Suppressor macrophage treated with lipopolysaccharide for 1 hour (primary cell): ENCODE data around the gene CENPO.
"Not testable (repeated sequence)": the region's sequence is repeated elsewhere in the genome, so short reads cannot be mapped to it uniquely, and the experiment has no call there.

Source experiments
- DNase-seq, 3 donors: peaks; one replicate each; pipeline ENCODE4 v3.0.0-alpha.2; 2020 to 2022

Gene CENPO

DNA sequence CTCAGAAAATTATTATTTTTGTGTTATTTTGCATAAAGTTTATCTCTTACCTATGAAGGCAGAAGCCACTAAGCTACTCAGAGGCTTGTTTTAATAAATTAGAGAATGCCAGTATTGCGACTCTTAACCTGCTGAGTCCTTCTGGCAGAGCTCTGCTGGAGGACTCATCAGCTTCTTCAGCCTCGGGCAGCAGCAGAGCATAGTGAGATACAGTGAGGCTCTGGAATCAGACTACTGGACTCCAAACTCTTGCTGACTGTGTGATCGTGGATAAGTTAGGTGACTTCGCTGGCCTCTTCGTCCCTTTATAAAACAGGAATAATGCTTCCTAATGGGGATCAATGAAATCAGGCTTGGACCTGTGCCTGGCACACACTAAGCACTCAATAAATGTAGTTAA is 1.8 kb upstream of the CENPO start:
- DNase-seq, result no peak

DNA sequence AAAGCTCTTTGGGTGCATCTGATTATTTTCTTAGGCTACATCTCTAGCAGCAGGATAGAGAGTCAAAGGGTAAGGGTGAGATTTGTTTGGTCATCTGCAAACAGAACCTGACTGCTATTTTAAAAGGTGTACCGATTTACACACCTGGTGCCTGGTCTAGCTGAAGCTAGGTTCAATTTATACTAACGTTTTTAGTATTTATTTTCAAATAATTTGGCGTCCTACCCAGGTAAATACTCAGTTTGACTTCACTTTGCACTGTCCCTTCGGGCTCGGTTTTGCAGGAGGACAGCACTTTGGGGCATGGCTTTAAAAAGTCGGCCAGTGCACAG is 717 bp upstream of the CENPO start:
- DNase-seq, result no peak

DNA sequence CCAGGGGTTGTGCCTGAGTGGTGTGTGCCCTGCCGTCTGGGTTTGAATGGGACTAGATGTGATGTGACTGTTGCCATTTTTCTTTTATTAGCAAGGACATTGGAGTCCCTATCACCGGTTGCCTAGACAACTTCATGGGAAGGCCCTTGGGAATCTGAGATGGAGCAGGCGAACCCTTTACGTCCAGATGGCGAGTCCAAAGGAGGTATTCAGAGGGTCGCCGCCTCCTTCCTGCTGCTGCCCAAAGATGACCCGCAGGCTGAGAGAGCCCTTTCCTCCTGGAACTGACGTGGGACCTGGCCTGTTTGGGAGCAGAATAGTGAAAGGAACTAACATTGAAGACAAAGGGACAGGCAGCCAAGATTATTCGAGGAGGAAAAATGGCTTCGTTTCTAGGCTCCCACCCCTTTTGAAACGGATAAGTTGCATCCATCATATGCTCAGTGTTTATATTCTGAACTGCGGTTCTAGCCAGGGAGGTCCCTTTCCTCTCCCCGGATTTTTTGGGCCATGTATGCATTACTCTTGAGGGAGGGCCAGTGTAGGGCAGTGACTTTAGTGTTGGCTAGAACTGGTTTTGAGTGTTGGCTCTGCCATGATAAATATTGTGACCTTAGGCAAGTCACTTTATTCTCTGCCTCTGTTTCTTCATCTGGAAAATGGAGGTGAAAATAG is 673 bp downstream of the CENPO start:
- peak in 2 of 3 donors; percentile 12 to 23 for DNase-seq

DNA sequence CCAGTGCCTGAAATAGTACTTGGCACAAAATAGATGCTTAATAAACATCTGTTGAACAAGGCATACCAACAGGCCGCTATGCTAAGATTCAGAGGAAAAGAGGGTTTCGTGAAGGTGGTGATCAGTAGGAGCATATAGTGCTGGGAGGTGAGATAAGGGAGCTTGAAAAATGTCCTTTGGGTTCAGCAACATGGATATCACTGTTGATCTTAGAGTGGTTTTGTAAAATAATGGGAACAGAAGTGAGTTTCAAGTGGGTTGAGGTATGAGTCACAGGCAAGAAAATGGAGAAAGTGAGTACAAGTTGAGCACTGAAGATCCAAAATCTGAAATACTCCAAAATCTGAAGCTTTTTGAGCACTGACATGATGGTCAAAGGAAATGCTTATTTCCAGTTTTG is 4.4 kb downstream of the CENPO start:
- DNase-seq, result no peak

DNA sequence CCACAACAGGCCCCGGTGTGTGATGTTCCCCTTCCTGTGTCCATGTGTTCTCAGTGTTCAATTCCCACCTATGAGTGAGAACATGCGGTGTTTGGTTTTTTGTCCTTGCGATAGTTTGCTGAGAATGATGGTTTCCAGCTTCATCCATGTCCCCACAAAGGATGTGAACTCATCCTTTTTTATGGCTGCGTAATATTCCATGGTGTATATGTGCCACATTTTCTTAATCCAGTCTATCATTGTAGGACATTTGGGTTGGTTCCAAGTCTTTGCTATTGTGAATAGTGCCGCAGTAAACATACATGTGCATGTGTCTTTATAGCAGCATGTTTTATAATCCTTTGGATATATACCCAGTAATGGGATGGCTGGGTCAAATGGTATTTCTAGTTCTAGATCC is 7.3 kb downstream of the CENPO start:
- DNase-seq, result not testable (repeated sequence)

DNA sequence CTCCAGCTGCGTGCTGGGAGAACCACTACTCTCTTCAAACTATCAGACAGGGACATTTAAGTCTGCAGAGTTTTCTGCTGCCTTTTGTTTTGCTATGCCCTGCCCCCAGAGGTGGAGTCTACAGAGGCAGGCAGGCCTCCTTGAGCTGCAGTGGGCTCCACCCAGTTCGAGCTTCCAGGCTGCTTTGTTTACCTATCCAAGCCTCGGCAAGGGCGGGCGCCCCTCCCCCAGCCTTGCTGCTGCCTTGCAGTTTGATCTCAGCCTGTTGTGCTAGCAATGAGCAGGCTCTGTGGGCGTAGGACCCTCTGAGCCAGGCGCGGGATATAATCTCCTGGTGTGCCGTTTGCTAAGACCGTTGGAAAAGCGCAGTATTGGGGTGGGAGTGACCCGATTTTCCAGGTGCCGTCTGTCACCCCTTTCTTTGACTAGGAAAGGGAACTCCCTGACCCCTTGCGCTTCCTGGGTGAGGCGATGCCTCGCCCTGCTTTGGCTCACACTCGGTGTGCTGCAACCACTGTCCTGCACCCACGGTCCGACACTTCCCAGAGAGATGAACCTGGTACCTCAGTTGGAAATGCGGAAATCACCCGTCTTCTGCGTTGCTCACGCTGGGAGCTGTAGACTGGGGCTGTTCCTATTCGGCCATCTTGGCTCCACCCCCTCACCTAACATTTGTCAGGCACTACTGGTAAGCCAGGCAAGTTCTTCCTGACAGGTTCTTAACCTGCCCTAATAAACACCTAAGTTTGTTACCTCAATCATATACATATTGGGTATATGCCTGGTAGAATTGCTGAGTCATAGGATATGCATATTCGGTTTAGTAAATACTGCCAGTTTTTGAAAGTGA is 12.8 kb downstream of the CENPO start:
- not testable (repeated sequence) for DNase-seq

DNA sequence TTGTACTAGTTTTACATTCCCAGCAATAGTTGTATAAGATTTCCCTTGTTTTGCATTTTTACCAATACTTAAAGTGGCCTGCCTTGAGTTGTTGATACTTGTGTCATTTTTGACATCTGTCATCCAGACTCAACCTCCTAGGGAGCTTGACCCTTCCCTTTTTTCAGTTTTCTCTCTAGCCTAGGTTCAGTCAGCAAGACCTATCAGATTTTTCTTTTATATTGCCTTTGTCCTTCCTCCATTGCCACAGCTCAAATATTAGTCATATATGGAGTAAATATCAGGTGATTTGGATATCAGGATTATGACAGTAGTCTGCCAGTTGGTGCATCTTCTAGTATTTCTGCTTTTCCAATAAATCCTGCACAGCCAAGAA is 13.4 kb downstream of the CENPO start:
- no peak for DNase-seq

DNA sequence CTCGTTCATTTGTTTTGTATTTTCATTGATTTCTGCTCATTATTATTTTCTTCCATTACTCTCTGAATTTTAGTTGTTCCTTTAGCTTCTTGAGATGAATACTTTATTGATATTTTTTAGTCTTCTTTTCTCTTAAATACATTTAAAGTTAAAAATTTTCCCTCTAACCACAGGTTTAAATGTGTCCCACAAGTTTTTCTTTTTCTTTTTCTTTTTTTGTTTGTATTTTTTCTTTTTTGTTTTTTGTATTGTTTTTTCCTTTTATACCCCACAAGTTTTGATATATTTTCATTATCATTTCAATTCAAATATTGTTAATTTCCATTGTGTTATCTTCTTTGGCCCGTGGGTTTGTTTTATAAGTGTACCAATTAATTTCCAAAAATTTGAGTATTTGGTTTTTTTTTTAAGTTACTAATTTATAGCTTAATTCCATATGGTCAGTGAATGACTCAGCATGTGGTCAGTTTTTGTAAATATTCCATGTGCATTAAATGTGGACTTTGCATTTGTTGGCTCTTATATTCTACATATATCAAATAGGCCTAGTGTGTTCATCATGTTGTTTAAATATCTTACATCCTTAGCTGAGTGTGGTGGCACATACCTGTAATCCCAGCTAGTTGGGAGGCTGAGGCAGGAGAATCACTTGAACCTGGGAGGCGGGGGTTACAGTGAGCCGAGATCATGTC is 16.2 kb downstream of the CENPO start:
- no peak for DNase-seq

DNA sequence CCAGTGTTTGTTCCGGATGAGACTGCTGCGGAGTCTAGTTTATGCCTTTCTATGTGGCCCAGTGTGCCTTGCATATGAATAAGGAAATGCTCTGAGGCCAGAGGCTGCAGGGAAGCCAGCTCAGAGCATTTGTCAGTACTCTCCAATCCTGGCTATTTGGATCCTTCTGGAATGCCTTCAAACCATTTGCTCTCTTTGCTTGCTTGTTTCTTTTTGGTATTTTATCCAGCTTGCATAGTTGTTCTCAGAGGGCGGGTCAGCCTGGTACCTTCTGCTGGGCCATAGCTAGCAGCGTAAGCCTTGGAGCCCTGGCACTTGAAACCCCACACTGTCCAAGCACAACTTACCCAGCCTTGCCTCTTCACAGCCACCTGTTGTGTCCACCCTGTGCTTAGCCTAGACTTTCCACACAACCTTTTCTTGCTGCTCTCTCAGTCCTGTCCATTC is 20.5 kb downstream of the CENPO start:
- DNase-seq, result peak in 1 of 3 donors; percentile 7

DNA sequence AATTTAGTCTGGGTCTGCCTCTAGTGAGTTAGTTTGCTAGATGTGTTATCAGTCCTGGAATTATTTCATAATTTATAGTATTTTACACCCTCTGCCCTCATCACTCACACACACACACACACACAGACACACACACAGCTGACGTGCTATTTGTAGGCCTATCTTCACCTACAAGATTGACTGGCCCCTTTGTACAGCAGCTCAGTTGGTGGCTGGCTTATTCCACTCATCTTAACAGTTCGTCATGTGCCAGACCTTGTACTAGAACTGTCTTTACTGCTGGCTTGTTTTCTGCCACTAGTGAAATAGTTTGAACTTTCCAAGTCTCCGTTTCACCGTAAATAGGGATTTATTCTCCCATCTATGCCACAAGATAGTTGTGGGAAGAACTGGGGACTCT is 21.3 kb downstream of the CENPO start:
- DNase-seq, result peak in 1 of 3 donors; percentile 9

DNA sequence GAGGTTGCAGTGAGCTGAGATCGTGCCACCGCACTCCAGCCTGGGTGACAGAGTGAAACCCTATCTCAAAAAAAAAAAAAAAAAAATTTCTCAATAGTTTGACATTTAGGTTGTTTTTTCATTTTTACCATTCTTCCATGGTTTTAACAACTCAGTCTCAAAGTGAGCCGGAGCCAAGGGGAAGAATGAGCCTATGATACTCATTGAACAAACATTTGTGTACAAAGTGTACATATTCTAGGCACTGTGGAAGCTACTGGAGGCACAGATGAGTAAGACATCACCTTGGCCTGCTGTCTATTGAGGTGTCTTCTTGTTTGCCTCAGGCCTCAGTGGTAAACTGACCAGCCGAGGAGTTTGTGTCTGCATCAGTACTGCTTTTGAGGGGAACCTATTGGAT is 21.9 kb downstream of the CENPO start:
- DNase-seq, result no peak

DNA sequence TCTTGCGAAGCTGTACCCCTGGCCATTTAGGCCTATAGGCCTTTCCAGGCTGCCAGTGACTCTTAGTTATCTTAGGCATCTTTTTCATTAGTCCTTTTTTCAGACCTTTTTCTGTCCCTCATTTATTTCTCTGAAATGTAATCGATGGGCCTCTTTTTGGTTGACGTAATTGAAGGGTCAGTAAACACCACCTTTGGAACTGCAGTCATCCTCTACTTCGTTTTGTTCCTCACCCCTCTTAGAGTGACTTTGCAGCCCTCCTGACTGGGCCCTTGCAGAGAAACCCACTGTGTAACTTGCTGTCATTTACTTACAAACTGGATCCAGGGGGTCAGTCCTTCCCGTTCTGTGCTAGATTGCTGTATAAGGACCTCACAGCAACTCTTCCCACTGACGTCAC is 23.2 kb downstream of the CENPO start:
- no peak for DNase-seq

DNA sequence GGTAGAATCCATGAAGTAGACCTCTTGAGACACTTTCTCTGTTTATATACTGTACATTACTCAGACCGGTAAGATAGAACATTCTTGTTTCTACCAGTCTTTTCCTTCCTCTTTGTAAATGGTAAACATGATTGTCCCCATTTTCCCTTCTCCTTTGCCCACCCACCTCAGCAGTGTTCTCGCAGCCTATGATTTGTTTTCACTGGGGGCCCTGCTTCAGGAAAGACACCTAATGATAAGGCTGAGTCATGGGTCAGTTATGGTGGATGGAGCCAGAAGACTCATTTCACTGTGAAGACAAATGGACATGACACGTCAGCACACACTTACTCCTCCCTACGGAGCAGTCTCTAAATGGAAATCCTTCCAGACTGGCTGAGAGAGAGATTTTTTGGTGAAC is 23.7 kb downstream of the CENPO start:
- DNase-seq, result no peak

DNA sequence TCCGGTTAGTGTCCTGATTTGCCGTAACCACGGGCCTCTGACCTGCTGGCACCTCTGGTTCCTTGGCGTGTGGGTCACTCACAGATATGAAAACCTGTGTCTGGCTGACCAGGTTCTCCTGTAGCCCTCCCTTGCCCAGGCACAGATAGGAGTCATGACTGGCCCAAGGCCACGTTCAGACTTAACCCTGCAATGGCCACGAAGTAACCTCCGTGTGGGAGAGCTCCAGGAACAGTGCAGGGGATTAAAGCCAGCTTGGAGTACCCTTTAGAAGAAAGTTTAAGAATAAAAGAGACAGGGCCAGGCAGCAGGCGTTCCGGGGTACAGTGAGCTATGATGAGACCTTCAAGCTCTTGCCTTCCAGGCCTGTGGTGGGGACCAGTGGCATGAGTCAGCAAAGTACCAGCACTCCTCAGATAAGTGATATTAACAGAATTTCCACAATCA is 25.5 kb downstream of the CENPO start:
- peak in 1 of 3 donors; percentile 16 for DNase-seq

DNA sequence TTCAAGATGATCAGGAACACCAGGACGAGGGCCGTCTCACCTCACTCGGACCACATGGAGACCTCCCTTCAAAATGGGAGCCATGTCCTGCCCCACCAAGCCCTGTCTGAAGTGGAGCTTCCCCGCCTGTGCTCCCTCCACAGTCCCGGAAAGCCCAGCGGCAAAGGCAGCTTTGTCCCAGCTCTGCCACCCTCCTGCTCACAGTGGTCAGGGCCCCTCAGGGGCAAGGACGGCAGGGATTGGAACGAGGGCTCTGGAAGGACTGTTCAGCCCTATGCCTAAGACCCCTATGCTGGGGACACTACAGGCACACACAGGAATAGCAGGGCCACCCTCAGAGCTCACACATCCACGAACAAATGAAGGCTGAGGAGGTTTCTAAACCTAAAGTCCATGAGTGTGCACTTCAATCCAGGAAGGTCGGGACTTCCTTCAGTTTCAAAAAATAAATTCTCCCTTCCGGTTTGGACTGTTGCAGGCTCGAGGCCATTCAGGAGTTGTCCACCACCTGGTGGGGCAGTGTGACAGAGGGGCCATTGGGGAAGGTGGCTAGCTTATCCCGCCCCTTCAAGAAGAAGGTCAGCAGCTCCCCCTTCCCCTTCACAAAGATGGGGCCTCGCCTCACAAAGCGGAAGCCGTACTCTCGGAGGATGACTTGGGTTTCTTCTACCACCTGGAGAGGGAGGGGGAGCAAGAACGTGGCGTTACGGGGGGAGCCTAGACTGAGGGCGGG is 26.4 kb downstream of the CENPO start:
- no peak for DNase-seq

DNA sequence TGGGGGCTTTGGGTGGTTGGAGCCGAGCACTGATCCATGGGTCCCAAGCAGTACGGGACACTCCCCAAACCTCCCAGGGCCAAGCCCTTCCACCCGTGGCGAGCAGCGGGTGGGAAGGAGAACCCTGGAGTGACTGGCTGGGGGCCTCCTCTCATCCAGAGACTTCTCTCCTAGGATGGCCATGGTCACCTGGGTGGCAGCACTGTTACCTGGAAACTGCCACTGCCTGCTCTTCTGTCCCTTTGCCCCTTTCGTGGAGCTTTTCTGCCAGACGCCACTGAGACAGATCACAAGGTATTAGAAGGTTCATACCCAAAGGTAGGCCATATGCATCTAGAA is 26.9 kb downstream of the CENPO start:
- DNase-seq, result no peak

DNA sequence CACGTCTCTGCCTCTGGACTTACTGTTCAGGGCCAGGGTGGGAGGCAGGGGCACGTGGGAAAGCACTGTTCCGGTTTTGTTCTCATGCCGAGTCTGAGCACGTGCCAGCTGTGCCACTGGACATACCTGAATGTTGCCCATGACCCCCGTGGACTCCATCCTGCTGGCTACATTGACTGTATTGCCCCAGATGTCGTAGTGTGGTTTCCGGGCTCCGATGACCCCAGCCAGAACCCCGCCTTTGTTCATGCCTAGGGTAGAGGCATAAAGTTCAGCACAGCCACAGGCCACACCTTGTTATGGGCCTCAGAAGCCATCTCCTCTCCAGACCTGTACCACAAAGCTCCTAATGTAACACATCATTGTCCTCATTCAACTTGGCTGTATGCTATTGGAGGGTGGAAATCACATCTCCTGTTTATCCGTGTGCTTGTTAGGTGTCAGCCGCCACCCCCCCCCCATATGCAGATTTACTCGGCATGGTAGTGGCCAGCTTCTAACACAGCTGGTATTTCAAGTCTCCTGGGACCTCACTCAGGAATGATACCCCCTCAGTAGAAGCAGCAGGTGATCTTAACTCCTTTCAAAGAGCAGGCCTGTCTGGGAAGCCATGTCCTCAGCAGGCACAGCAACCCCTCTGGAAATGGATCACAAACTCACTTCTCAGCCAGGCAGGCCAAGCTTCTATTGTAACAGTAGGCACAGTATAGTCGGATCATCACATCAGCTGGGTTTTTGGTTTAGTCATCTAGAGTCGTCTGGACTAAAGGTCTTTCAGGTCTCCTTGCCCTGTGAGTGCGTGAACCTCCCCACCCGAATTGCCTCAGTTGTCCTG is 27.6 kb downstream of the CENPO start:
- DNase-seq, result no peak

DNA sequence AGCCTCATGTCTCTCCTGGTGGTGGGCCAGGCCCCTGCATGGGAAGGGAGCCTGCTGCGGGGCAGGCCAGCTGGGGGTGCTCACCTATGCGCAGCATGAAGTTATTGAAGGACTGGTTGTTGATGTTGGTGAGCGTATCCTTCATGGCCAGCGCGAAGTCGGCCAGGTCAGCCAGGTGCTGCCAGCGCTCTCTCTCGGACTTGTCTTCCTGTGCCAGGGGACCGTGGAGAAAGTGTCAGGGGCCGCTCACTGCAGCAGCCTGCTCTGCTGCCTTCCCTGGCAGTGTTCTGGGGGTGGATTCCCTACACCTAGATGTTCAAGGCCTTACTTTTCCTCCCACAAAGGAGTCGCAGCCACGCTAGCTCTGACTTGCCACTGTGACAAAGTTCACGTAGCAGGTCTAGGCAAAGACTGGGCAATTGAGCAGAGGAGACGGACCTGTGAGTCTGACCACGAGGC is 28.2 kb downstream of the CENPO start:
- no peak for DNase-seq

DNA sequence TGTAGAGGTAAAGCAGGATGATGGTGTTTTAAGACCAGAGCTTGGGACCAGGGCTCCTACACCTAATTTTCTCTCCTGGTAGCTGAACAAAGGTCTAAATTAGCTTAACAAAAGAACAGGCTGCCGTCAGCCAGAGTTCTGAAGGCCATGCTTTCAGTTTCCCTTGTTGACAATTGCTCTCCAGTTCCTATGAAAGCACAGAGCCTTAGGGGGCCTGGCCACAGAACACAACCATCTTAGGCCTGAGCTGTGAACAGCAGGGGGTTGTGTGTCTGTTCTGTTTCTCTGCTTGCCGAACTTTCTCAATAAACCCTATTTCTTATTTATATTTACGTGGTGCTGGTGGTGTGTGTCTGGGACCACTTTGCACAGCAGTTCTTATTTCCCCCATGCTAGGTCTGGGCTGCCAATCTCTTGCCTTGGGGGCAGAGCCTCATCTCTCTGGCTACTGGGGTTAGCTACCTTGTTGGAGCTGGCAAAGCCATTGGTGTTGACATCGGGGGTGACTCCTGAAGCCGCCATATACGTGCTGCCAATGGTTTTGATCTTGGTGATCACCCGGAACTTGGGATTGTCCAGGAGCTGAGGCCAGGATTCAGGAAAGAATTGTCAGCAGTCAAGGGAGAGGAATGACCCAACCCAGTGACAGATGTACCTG is 29.0 kb downstream of the CENPO start:
- no peak for DNase-seq

DNA sequence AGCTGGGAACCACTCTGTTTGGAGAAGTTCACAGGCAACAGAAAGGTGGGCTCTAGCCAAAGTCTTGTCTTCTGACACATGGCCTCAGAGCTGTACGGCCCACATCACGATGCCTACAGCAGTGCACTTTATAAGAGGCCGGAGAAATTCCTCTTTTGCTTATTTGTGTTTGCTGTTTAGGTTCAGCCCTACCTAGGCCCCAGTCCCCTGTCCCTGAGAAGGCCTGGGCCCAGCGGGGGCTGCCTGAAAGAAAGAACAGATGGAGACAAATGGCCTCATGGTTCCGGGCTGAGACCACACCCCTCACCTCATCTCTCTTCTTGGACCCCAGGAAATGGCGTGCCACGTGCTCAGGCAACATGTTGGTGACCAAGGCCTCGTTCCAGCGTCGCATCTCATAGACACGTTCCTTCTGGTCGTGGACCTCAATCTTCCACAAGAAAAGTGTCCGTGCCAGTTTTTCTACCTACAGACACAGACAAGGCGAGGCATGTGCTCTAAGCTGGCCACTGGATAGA is 30.9 kb downstream of the CENPO start:
- no peak for DNase-seq
